ENCODE measurements around the gene TOR1AIP1.
A peak's percentile ranks its signal among the peaks of the same experiment; 100 is the strongest.
"Not testable (repeated sequence)": the region's sequence is repeated elsewhere in the genome, so short reads cannot be mapped to it uniquely, and the experiment has no call there.

Gene TOR1AIP1, protein sequence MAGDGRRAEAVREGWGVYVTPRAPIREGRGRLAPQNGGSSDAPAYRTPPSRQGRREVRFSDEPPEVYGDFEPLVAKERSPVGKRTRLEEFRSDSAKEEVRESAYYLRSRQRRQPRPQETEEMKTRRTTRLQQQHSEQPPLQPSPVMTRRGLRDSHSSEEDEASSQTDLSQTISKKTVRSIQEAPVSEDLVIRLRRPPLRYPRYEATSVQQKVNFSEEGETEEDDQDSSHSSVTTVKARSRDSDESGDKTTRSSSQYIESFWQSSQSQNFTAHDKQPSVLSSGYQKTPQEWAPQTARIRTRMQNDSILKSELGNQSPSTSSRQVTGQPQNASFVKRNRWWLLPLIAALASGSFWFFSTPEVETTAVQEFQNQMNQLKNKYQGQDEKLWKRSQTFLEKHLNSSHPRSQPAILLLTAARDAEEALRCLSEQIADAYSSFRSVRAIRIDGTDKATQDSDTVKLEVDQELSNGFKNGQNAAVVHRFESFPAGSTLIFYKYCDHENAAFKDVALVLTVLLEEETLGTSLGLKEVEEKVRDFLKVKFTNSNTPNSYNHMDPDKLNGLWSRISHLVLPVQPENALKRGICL

DNA sequence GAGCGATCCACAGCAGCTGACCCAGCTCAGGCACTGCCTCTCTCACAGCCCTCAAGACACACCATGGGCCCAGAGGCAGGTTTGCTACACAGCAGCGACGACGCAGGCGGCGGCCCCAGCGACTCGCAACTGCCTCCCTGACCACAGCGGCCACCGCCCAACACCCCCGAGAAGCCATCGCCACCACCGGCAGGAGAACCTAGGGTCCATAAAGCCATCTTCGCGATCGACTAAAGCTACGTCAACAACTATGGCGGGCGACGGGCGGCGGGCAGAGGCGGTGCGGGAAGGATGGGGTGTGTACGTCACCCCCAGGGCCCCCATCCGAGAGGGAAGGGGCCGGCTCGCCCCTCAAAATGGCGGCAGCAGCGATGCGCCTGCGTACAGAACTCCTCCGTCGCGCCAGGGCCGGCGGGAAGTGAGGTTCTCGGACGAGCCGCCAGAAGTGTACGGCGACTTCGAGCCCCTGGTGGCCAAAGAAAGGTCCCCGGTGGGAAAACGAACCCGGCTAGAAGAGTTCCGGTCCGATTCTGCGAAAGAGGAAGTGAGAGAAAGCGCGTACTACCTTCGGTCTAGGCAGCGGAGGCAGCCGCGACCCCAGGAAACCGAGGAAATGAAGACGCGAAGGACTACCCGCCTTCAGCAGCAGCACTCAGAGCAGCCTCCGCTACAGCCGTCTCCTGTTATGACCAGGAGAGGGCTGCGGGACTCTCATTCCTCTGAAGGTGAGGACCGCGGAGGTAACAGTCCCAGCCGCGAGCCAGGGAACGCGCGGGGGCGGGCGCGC is at the start of gene TOR1AIP1:
TOR1AIP1 (plus strand) TSS at position 33 of the 787 bp plus-strand sequence; CDS start at position 251, 218 bp downstream.
- peak; percentile 95 for DNase-seq
- Mint-ChIP-seq H3K4me1 (peaks cover 48% of the 10 kb centered on the region), H3K27ac (peak within 1 kb of the TSS; percentile 100), H3K9me3 (no peaks in the 10 kb centered on the region), H3K36me3 (ENCODE audit: low read depth) (peaks cover 3% of the 10 kb centered on the region), H3K27me3 (ENCODE audit: low read depth, poor library complexity) (peaks cover 3% of the 10 kb centered on the region), H3K4me3 (peak within 1 kb of the TSS; percentile 97)
- peak; percentile 26 for TF ChIP-seq CTCF (IDR thresholded peaks at IDR 0.05)

DNA sequence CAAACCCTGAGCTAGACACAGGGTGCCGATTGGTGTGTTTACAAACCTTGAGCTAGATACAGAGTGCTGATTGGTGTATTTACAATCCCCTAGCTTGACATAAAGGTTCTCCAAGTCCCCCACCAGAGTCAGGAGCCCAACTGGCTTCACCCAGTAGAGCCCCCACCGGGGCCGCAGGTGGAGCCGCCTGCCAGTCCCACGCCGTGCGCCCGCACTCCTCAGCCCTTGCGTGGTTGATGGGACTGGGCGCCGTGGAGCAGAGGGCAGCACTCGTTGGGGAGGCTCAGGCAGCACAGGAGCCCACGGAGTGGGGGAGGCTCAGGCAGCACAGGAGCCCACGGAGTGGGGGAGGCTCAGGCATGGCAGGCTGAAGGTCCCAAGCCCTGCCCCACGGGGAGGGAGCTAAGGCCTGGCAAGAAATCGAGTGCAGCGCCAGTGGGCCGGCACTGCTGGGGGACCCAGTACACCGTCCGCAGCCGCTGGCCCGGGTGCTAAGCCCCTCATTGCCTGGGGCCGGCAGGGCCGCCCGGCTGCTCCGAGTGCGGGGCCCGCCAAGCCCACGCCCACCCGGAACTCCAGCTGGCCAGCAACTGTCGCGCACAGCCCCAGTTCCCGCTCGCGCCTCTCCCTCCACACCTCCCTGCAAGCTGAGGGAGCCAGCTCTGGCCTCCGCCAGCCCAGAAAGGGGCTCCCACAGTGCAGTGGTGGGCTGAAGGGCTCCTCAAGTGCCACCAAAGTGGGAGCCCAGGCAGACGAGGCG is 45.2 kb upstream of the TOR1AIP1 start:
- H3K27me3 Mint-ChIP-seq (ENCODE audit: low read depth, poor library complexity); H3K9me3 Mint-ChIP-seq; H3K4me1 Mint-ChIP-seq; H3K4me3 Mint-ChIP-seq; DNase-seq; H3K27ac Mint-ChIP-seq: not testable (repeated sequence)
- H3K36me3 Mint-ChIP-seq (ENCODE audit: low read depth): peaks cover 24% of the 10 kb centered on the region

DNA sequence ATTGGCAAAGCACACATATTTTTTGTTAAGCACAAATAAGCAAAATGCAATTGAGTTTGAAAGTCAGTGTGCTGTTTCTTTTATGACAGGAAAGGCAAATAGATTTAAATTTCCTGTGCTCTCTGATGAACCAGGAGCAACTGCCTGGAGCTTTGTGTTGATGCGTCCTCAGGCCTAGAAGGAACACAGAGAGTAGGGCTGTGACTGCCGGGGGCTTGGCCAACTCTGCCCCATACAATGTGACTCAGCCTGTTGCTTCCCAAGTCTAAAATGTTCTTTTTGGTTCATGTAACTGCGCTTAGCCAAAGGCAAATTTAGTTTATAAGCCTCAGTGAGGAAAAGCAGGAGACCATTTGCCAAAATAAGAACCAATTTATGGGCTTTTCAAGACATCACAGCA is 42.0 kb upstream of the TOR1AIP1 start:
- DNase-seq: no peak
- H3K9me3 Mint-ChIP-seq: peaks cover 5% of the 10 kb centered on the region
- peaks cover 5% of the 10 kb centered on the region for H3K4me1 Mint-ChIP-seq
- TF ChIP-seq CTCF (IDR thresholded peaks at IDR 0.05): no peak
- no peak overlapping the region for H3K27ac Mint-ChIP-seq
- no peaks in the 10 kb centered on the region for H3K27me3 Mint-ChIP-seq (ENCODE audit: low read depth, poor library complexity)
- peaks cover 37% of the 10 kb centered on the region for H3K36me3 Mint-ChIP-seq (ENCODE audit: low read depth)
- no peak overlapping the region for H3K4me3 Mint-ChIP-seq

DNA sequence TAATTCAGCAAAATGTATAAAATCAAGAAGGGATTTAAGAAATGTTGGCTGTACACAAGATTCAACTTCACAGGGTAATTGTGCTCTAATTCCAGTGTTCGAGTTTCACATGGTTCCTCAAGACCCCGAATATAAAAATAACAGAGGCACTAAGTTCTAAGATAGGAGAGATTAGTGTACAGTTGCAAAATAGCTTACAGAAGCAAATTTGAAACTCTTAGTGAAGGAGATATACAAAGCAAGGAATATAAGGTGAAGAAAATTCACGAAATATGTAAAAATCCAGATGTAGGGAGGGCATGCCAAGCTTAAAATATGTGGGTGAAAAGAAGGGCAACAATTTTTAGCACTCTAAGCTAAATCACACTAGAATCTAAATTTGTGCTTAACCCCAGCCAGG is 33.9 kb upstream of the TOR1AIP1 start:
- no peak overlapping the region for H3K4me3 Mint-ChIP-seq
- peaks cover 66% of the 10 kb centered on the region for H3K36me3 Mint-ChIP-seq (ENCODE audit: low read depth)
- H3K4me1 Mint-ChIP-seq: peaks cover 5% of the 10 kb centered on the region
- H3K9me3 Mint-ChIP-seq: no peaks in the 10 kb centered on the region
- DNase-seq: no peak
- H3K27me3 Mint-ChIP-seq (ENCODE audit: low read depth, poor library complexity): peaks cover 4% of the 10 kb centered on the region
- no peak for TF ChIP-seq CTCF (IDR thresholded peaks at IDR 0.05)
- no peak overlapping the region for H3K27ac Mint-ChIP-seq

DNA sequence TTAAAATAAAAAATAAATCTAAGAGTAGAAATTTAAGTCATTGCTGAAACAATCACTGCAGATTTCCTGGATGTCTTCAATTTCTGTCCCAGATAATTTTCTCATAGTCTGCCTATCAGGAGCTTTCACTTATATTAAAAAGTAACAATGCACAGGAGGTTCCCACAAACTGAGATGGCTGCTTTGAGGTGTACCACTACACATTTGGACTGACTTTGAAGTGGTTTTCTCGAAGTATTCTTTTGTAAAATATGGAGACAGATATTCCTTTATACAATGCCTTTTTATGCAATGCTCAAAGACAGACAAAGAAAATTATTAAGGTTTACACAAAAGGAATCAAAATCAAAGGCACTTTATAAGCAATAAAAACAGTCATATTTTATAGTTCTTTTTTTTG is 29.0 kb upstream of the TOR1AIP1 start:
- no peak overlapping the region for H3K4me3 Mint-ChIP-seq
- DNase-seq: no peak
- H3K4me1 Mint-ChIP-seq: no peaks in the 10 kb centered on the region
- peaks cover 77% of the 10 kb centered on the region for H3K36me3 Mint-ChIP-seq (ENCODE audit: low read depth)
- H3K9me3 Mint-ChIP-seq: no peaks in the 10 kb centered on the region
- no peaks in the 10 kb centered on the region for H3K27me3 Mint-ChIP-seq (ENCODE audit: low read depth, poor library complexity)
- H3K27ac Mint-ChIP-seq: no peak overlapping the region
- TF ChIP-seq CTCF (IDR thresholded peaks at IDR 0.05): no peak

DNA sequence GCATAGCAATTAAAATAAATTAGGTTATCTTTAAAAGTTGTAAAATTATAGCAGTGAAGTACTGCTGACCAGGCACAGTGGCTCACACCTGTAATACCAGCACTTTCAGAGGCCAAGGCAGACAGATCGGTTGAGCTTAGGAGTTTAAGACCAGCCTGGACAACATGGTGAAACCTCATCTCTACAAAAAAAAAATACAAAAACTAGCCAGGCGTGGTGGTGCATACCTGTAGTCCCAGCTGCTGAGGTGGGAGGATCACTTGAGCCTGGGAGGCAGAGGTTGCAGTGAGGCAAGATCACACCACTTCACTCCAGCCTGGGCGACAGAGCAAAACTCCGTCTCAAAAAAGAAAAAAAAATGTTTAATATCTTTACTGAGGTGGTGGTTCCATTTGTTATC is 26.3 kb upstream of the TOR1AIP1 start:
- H3K9me3 Mint-ChIP-seq; H3K27me3 Mint-ChIP-seq (ENCODE audit: low read depth, poor library complexity); H3K27ac Mint-ChIP-seq; H3K4me1 Mint-ChIP-seq; H3K4me3 Mint-ChIP-seq; DNase-seq: not testable (repeated sequence)
- peaks cover 60% of the 10 kb centered on the region for H3K36me3 Mint-ChIP-seq (ENCODE audit: low read depth)

Measured in nephron progenitor cell (in vitro differentiated cells).